GM18505 (cell line): ENCODE data around the gene KHSRP.

Experiments used
- ATAC-seq: cut with Tn5 transposase; IDR thresholded peaks from one replicate; pipeline ENCODE4 v1.9.1; 2021; ENCODE audit not compliant: unreplicated experiment
- POLR2A ChIP-seq: IDR thresholded peaks from 4 replicates; pipeline ENCODE4 v1.6.1; 2011; ENCODE audit warnings: borderline replicate concordance; ENCODE audit not compliant: insufficient read depth, insufficient read length; ENCODE audit errors: extremely low read depth

The KHSRP gene, protein sequence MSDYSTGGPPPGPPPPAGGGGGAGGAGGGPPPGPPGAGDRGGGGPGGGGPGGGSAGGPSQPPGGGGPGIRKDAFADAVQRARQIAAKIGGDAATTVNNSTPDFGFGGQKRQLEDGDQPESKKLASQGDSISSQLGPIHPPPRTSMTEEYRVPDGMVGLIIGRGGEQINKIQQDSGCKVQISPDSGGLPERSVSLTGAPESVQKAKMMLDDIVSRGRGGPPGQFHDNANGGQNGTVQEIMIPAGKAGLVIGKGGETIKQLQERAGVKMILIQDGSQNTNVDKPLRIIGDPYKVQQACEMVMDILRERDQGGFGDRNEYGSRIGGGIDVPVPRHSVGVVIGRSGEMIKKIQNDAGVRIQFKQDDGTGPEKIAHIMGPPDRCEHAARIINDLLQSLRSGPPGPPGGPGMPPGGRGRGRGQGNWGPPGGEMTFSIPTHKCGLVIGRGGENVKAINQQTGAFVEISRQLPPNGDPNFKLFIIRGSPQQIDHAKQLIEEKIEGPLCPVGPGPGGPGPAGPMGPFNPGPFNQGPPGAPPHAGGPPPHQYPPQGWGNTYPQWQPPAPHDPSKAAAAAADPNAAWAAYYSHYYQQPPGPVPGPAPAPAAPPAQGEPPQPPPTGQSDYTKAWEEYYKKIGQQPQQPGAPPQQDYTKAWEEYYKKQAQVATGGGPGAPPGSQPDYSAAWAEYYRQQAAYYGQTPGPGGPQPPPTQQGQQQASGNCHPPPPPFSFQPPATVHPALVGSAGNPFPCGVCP

GRCh38 chr19:6424195-6424938 lies at the start of gene KHSRP:
Gene KHSRP, minus strand, starts transcription at chr19:6424811. Its CDS starts 110 bp downstream, at chr19:6424701.
- TF ChIP-seq POLR2A: peak; percentile 68
- peak; percentile 1 for ATAC-seq

DNA sequence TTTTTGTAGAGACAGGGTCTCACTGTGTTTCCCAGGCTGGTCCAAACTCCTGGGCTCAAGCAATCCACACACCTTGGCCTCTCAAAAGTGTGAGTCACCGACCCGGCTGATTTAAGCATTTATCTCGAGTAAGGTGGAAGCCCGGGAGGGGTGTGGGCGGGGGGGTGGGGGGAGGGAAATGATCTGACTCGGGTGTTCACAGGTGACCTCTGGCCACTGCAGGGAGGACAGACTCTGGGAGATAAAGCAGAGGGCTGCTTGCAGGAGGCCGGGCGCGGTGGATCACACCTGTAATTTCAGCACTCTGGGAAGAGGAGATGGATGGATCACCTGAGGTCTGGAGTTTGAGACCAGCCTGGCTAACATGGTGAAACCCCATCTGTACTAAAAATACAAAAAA lies 49.0 kb upstream of the KHSRP start:
- no peak for ATAC-seq
- no peak for TF ChIP-seq POLR2A

- no peak for ATAC-seq
- TF ChIP-seq POLR2A: no peak
These were observed 48.1 kb upstream of the KHSRP start for GRCh38 chr19:6472713-6473112.

GRCh38 chr19:6471076-6471475 lies 46.5 kb upstream of the KHSRP start:
- no peak for ATAC-seq
- no peak for TF ChIP-seq POLR2A

DNA sequence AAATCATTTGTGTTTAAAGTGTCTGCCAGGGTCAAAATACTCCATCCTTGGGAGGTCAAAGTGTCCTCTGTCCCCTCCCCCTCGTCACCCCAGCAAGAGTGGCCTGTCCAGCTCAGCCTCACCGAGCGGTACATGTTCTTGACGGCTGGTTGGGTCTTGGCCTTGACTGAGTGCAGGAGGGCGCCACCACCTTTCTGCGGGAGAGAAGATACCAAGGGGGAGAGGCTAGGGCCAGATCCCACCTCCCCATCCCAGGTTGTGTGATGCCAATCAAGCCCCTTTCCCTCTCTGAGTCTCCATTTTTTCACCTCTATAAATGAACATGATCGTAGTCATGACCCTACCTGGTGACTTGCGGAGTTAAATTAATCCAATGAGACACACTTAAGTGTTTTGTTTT lies 45.6 kb upstream of the KHSRP start:
- TF ChIP-seq POLR2A: no peak
- ATAC-seq: no peak

DNA sequence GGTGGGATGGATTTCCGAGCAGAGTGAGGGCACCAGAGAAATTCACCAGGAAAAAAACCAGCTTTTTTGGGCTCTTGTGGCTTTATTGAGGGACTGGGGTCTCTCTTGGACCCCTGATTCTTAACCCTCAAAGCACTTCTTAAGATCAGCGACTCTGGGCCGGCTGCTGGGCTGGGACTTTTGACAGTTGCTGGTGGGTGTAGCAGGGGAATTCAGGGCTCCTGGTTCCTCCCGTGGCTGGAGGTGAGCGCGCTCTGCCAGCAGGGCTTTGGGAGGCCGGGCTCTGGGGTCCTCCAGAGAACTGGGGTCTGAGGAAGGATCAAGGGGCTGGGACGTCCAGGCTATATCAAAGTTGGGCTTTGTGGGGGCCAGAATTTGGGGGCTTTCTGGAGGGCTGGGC lies 42.8 kb upstream of the KHSRP start:
- no peak for ATAC-seq
- TF ChIP-seq POLR2A: no peak

- no peak for TF ChIP-seq POLR2A
- no peak for ATAC-seq
These were observed 42.1 kb upstream of the KHSRP start for GRCh38 chr19:6466526-6467248.

- no peak for ATAC-seq
- no peak for TF ChIP-seq POLR2A
These were observed 41.1 kb upstream of the KHSRP start for GRCh38 chr19:6465663-6466062.

GRCh38 chr19:6465006-6465405 lies 40.4 kb upstream of the KHSRP start:
- ATAC-seq: no peak
- no peak for TF ChIP-seq POLR2A

DNA sequence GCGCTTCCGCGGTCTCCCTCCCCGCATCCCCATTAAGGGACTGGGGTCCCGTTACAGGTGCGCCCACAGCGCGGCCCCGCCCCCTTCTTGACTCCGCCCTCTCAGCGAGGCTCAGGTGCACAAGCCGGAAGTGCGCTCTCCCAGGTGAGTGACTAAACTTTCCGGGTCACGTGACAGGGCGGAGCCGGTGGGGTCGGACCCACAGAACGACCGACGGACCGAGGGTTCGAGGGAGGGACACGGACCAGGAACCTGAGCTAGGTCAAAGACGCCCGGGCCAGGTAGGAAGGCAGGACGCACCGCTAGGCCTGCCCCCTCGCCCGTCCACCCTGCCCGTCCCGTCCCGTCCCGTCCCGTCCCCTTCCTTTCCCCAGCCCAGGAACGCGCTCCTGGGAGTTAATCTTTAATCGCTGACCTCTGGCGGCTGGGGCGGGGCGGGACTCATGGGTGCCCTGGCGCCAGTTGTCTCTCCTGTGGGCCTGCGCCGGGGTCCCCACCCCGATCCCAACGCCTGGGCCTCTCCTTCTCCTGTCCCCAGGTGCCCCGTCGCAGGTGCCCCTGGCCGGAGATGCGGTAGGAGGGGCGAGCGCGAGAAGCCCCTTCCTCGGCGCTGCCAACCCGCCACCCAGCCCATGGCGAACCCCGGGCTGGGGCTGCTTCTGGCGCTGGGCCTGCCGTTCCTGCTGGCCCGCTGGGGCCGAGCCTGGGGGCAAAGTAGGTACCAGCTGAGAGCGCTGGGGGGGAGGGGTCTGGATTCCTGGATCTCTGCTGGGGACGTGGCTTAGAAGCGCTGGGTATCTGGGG lies 39.7 kb upstream of the KHSRP start, which contains the start of gene CRB3:
Gene CRB3 (plus strand): TSS at position 202 of the 804 bp plus-strand sequence. CDS start 431 bp downstream, at position 633.
- no peak for TF ChIP-seq POLR2A
- ATAC-seq: no peak

- peak; percentile 75 for ATAC-seq
- TF ChIP-seq POLR2A: peak; percentile 70
These were observed 35.7 kb upstream of the KHSRP start for GRCh38 chr19:6460099-6460884.
